NCI-H2029 treated with DMSO at 0.1 percent for 48 hours (cell line): ENCODE measurements around the gene COPZ1.
"Not testable (repeated sequence)": the region's sequence is repeated elsewhere in the genome, so short reads cannot be mapped to it uniquely, and the experiment has no call there.

Experiments
- DNase-seq: peaks from one replicate; lab custom pipeline; 2025; lab: John Stamatoyannopoulos, UW

COPZ1 gene

DNA sequence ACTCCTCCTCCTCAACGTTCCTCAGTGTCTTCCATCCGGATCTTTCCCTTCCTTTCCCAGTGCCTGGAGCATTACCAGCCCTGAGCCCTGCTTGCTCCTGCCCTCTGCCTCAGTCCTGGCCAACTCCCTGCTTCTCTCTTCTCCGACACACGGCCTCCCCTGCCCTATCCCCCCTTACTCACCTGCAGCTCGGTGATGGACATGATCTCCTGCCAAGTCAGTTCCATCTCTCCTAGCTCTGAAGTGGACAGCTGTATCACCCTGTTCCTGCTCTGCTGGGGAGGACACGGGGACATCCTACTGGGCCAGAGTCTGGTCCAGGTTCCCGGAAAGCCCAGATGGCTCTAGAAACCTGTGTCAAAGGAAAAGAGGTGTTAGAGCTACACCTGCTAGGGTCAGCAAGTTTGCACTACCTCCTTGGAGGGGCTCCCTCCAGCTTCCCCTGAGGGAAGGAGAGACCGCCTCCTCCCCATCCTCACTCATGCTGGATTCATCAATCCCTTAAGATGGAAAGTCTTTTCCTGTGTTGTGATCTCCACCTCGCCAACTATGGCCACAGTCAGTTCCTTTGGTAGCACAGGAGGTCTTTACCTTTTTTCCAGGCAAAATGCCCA lies 29.9 kb upstream of the COPZ1 start:
- no peak for DNase-seq

DNA sequence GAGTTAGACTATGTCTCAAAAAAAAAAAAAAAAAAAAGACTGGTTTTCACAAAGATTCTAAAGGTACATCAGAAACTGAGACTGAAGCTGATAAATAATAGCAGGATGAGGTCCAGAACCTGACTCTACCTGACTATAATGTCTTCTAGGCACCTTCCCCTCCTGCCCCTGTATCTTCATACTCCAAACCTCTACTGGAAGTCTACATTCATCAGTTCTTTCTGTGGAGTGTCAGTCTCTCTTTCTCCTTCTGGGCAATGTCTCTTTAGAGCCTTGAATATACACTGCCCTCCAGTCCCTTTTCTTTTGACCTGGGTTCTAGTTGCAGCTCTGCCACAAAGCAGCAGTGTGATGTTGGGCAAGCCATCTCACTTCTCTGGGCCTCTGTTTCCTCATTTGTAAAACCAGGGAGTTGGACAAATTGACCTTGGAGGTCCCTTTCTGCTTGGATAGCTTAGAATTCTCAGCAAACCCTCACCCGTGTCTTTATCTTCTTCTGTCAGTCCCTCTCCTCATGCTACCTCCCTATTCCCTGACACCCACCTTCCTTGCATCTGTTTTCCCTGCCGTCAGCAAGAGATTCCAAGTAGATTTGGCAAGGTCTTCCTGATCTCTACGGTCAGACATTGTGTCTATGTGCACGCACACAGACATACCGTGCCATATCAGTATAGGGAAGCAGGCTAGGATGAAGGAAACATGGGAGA lies 28.4 kb upstream of the COPZ1 start:
- DNase-seq: no peak

DNA sequence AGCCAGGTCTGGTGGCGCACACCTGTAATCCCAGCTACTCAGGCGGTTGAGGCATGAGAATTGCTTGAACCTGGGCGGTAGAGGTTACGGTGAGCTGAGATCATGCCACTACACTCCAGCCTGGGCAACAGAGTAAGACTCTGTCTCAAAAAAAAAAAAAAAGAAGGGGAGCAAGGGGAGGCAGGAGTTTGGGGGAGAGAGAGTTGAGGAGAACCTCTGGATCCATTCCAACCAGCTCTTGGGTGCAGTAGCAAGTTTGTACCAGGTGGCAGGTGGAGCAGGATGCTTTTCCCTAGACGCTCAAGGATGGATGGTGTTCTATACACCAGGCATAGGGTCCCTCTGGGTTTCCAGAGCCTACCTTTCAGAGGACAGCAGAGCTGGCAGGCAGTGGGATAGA lies 26.0 kb upstream of the COPZ1 start:
- no peak for DNase-seq

DNA sequence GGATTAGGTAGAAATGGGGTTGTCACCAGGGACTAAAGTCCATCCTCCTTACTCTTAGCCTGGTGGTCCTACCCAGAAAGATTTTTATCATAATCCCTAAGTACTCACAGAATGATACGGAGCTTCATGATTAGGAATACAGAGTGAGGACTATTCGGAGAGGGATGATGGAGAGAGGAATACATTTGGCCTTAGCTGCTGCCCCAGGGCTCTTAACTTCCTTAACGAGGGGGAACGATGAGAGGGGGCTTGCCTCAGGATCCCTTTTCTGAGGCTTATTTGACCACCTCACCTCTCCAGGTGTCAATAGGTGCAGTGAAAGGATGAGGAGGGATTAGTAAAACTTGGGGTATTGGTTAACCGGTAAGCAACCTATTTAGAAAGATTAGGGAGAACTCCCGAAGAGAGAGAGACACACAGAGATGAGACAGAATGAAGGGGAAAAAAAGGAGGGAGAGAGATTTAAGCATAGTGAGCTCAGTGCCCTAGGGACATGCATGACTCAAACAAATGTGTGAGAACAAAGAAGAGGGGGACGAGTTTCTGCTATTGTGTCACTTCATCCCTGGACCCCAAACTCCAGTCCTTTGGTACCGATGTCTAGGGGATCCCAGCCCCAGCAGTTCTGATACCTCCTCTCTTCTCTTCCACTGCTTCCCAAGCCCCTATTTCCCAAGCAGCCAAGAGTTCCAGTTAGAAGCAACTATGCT lies 25.3 kb upstream of the COPZ1 start:
- no peak for DNase-seq

DNA sequence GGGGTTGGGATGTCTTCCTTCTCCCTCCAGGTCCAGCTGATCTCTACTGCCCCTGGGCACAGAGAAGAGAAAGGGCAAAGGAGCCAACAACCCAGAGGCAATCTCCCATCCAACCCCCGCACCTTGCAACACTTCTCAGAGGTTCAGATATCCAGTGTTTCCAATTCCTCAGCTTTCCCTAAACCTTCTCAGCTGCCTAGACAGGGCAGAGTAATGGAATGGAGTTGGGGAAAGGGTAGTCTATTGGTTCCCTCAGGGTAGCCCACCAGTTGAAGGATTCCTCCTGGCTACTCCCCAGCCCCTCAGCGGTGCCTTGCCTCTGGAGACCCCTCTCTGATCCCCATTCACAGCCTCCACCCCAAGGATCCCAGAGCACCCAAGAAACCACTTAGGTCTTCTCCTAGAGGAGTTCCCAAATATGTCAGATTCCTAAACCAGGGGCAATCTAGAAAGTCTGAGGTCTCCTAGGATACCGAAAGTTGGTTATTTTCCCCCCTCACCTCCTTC lies 24.7 kb upstream of the COPZ1 start:
- DNase-seq: no peak

DNA sequence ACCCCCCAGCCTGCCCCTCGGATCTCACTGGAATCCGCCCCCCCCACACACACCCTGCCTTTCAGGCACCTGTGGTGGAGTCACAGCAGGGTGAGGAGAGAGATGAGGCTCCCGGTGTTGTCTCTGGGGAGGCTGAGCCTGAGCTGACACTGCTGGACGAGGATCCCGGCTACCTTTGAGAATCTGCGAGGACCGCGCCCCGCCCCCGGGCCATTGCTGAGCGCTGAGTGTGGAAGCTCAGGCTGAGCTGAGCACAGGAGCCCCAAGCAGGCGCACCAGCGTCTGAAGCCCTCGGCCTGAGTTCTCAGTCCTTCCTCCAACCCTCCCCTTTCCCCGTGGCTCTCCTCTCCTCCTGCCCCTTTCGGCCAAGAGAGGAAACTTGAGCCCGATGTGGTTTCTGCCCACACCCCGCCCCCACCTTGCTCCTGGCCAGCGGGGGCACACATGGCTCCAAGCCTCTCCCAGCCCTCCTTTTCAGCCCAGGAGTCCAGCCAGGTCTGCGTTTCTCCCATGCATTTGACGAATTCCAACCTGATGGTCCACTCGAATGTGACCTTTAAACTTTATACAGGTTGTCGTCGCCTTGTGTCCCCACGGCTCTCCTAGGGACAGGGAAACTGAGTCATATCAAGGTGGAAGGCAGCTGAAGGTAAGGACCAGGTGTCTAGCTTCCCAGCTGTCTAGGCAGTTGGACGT lies 24.1 kb upstream of the COPZ1 start, which contains the start of gene NFE2:
NFE2 (minus strand) TSS at position 284 of the 696 bp plus-strand sequence. CDS start 5,767 bp downstream, outside the sequence.
- DNase-seq: no peak

DNA sequence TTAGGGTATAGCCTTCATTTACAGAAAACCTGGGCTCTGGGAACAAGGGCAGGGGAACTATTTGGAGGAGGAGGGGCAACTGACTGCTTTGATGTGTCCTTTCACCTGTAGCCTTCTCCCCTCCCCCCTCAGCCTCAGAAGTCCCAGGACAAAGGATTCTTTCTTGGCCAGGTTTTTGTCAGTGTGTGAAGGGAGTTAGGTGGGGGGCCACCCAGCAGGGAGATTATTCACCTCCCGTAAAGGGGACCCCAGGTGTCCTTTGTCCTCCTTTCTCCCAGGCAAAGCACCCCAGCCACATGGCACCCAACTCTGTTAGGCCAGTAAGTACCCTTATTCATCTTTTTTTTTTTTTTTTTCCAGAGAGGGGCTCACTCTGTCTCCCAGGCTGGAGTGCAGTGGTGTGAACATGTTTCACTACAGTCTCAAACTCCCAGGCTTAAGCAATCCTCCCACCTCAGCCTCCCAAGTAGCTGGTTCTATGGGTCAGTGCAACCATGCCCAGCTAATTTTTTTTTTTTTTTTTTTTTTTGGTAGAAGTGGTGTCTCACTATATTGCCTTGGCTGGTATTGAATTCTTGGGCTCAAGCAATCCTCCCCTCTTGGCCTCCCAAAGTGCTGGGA lies 23.4 kb upstream of the COPZ1 start:
- DNase-seq: no peak

DNA sequence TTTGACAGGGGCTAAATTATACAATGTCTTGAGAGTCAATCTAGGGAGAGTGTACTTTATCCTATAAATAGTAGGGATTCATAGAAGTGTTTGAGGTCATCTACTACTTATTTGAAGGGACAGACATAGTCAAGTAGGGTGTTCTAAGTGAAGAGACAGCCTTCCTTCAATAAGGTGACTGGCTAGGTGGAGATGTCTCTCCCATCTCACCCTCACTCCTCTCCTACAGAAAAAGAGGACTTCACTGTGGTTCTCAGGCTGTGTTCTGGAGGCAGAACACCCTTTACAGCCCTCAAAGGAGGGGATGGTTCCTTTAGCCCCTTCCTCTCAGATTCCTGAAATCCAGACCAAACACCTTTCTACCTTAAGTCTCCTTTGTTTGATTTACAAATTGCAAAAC lies 21.3 kb upstream of the COPZ1 start:
- DNase-seq: no peak

DNA sequence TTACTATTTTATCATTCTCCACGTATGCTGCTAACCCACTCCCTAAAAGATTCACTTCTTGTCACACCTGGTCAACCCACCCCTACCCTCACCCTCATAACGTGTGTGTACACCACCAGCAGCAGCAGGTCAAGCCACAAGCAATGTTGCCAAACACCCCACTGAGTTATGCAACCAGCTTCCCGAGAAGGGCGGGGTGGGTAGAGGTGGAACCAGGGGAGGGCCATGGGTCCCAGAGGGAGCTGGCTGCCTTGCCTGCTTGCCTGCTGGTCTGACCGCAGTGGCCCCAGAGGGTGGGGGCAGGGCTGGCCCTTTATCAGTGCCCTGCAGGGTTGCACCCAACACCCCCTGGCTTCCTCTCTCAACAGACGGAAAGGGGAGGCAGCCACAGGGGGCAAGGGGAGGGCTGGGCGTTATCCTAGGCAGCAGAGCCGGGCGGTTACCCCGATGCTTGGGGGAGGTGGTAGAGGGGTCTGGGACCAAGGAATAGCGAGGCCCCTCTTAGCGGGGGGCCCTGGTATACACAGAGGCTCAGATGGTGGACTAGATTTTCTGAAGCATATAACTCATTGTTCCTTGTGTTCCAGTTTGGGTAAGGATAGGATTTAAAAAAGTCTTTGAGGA lies 20.6 kb upstream of the COPZ1 start:
- DNase-seq: no peak

DNA sequence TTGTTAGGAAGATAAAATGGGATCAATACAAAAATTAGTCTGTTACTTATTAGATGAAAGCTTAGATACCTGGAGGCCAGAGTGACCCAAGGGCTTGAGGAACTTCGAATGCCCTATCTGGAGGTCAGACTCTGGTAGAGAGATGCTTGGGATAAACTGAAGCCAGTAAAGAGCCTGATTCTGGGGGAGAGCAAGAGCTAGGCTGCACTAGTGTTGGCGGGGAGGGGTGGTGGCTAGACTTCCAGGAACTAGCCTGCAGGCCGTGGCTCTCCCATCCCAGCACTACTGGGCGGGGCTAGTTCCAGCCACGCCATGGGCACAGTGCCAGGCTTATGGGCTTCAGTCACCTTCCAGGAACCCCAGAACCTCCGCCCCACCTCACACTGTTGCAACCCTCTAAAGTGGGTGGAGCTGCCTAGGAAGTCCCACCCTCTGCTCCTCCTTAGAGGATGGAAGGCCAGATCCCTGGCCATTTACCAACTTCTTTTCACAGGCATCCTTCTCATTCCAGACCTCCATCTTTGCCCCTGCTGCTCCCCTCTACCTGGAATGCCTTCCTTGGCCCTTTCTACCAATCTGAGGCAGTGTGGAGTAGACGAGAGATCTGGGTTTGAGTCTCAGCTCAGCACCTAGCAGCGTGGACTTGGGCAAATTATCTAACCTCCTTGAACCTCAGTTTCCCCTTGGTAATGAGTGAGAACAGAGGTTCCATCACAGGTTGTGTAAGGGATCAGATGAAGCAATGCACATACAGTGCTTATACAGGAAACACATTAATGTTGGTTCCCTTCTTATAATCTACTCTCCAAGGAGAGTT lies 17.8 kb upstream of the COPZ1 start:
- no peak for DNase-seq

DNA sequence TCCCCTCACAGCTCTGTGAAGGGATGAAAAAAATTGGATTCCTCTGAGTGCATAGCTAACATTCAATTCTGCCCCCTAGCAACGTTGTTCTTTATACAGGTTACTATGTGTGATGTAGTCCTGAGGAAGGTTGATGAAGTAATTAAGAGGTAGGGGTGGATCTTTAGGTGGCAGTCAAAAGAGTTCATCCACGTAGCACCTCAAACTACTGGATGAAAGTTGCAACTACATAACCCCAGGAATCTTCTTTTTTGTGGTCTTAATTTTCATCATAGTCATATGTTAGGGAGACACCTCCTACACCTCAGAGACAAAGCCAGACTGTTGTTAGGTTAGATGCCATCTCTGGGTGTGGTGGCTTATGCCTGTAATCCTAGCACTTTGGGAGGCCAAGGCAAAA lies 13.9 kb upstream of the COPZ1 start:
- no peak for DNase-seq

DNA sequence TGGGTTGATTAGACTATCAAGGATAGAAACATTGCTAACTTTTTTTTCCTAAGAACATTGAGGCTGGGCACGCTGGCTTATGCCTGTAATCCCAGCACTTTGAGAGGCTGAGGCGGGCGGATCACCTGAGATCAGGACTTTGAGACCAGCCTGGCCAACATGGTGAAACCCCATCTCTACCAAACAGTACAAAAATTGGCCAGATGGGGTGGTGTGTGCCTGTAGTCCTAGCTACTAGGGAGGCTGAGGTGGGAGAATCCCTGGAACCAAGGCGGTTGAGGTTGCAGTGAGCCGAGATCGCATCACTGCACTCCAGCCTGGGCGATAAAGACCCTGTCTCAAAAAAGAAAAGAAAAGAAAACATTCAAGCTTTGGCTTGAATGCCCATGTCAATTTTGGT lies 12.6 kb upstream of the COPZ1 start:
- DNase-seq: not testable (repeated sequence)

DNA sequence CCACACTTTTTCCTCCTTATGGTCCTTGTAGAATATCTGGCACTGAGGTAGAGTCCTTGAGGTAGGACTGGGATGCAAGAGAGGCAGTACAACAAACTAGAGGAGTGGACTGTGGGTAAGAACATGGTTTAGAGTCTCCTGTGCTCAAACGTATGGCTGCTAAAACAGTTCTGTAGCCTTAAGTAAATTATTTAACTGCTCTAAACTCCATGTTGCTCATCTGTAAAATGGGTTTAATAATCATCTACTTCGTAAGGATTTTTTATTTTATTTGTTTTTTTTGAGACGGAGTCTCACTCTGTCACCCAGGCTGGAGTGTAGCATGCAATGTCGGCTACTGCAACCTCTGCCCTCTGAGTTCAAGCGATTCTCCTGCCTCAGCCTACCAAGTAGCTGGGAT lies 3.6 kb upstream of the COPZ1 start:
- no peak for DNase-seq

DNA sequence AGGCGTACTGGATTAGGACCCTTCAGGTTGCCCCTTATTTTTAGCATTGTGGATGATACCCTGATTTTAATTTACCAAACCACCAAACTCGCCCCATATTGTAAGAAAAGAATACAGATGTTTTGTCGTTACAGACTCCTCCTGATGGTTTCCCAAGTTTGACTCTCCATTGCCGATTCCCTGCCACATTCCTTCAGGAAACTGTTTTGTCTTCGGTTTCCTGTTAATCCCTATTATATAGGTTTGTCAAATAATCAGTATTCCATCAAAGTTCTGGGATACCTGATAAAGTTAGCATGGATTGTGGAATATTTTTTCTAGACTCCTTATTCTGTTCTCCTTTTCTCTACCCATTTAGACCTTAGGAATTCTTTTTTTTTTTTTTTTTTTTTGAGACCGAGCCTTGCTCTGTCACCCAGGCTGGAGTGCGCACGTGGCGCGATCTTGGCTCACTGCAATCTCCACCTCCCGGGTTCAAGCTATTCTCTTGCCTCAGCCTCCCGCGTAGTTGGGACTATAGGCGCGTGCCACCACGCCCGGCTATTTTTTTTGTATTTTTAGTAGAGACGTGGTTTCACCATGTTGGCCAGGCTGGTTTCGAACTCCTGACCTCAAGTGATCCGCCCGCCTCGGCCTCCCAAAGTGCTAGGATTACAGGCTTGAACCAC lies 645 bp downstream of the COPZ1 start:
- DNase-seq: not testable (repeated sequence)

DNA sequence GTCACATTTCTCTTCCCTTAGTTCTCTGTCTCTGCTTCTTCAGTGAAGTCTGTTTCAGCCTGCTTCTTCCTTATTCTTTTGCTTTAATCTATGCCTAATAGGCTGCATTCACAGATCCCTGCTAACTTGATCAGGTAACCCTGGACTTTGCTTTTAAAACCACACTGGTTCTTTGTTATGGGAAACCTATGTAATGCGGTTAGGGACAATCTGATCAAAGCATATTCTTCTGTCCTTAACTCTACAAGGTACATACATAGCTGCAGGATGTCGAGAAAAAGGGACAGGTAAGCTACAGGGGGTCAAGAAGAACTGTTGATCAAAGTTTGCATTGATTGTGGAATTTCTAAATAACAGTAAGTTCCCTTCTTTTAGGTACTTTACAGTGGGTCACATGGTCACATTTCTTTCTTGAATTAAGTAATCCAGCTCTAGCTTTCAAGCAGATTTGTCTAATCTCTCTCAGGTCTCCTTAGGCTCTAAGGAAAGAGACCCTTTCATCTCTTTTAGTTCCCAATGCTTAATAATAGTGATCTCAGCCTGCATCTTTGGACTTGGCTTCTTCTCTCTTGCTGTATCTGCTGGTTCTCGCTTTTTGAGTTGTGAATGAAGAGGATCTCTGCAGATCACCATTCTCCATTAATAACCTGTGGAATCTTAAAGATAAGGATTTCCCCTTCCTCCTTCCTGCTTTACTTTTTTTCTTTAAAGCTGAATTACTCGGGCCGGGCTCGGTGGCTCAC lies 3.8 kb downstream of the COPZ1 start:
- DNase-seq: no peak

DNA sequence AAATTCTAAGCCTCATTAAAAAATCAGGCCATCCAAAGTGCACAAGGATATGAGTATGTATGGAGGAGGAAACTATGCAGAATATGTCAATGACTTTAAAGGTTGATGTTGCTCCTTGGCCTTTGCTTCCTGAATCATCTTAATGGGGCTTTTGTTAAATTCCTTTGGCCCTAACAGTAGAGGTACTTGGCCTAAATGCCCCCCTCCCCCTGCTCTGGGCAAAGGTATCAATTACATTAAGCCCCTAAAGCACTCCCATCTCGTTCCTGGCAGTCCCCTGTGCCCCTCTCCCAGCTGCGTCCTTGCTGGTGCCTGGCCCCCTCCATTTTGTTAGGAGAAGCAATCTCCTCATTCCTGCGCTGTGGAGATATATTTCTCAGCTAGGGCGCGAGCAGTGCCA lies 4.8 kb downstream of the COPZ1 start:
- no peak for DNase-seq

DNA sequence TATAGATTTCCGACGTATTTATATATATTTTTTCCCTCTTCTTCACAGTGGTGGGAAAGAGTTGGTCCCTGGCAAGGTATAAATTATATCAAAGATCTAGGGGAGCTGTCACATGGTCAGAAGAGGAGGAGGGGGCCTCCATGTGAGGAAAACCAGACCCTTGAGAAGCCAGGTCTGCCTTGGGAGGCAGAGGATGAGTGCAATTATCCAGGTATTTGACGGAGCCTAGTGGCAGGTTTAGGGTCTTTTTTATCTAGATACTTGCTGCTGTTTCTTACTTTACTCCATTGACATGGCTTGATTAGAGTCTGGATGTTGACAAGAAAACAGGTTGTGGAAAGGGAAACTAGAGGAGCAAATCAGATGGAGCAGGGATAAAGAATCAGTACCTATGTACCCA lies 5.5 kb downstream of the COPZ1 start:
- no peak for DNase-seq

DNA sequence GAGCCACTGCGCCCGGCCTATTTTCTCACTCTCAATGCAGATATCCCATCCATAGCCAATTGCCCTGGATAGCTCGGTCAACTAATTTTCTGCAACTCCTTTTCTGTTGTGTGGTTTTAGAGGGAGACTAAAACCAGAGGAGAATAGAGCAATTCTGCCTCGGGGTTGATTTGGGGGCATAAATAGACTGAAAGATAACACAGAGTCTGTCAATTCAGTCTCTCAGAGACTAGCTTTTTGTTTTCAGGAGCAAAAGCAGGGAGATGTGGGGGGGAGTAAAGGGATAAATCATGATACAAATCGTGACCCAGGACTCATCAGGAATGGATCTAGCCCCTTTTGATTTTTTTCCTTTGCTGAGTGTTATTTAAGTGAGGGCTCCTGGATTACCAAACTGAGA lies 6.5 kb downstream of the COPZ1 start:
- DNase-seq: no peak

DNA sequence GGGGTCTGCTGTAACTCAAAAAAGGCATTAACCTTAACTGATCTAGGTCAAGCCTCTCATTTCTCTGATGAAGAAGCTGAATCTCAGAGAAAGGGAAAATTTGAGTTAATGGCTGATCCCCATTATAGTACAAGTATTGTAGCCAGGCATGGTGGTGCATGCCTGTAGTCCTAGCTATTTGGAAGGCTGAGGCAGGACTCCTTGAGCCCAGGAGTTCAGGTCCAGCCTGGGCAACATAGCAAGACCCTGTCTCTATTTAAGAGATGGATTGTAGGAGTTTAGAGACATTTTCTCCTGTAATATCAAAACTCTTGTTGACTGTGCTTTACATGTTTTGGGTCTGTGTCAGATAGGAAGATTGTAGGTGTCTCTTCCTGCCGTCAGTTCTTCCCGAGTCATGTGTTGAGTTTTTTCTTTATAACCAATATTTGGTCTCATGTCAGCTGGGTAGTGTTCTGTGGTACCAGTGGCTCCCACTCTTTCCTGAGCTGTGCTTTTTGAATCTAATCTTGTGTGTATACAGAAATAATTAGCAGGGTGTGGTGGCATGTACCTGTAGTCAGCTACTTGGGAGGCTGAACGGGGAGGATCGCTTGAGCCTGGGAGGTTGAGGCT lies 8.6 kb downstream of the COPZ1 start:
- DNase-seq: no peak
